NCI-H1048 (cell line): ENCODE results near the gene PPP1R13B.

Experiments
- DNase-seq: peaks from one replicate; lab custom pipeline; 2025; lab: John Stamatoyannopoulos, UW

PPP1R13B gene

GRCh38 chr14:103731916-103732867, 115.2 kb downstream of the PPP1R13B start:
- no peak for DNase-seq

- DNase-seq, result no peak
Observed at GRCh38 chr14:103731481-103731880, 115.9 kb downstream of the PPP1R13B start.

DNA sequence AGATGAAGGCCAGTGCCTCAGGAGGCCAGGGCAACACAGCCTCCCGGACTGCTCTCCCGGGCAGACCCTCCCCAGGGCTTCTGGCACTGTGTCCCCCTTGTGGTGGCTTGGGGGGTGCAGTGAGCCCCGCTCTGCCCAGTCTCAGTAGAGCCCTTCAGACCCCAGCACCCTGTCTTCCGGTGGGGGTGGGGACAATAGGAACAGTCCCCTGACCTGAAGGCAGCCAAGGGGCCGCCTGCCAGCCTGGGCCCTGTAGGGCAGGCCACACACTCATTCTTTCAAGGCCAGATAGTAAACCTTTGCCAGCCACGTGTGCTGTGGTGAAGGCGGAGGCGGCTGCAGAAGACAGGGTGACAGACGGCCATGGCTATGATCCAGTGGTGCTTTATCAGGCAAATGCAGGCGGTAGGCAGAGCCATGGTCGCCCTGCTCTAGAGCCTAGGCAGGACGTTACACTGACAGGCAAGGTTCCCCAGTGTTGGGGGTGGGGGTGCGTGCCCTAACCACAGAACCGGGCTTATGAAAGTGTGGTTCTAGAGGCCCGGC, 116.8 kb downstream of the PPP1R13B start:
- DNase-seq, result no peak

DNA sequence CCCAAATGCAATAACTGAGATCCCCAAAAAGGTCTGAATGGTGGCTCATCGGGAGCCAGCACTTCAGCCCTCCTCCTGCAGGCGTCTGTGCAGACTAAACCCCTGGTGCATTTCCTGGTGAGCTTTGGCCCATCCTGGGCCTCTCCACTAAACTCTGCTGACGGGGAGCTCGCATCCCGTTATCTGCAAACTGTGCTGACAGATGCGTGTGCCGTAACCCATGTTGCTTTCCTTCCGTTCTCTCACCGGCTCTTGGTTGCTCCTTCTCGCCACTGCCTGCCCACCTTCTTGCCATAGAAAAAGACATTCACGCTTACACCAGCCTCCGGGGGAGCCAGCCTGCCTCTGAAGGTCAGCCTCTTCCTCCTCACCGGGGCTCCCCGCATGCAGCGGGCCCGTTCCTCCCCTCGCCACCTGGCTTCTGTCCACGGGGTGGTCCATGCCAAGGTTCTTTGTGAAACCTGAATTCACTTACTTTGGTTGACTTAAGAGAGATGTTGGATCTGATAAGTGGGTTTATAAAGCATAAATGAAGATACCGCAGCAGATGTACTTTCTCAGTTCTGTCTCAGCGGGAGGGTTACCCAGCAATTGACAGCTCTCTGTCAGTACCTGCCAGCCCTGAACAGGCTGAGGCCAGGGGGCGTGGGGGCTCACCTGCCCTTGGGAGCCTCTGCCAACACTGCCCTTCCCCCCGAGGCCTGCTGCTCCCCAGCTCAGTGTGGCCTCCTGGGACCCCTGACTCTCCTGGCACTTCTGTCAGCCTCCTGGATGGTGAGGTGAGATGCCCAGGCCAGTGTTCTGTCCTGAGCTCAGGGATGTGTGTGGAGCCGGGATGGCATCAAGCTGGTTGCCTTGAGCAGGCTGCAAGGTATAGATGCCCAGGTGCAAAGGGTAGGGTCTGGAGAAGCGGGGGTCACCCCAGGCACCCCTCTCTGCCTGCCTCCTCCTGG, 117.6 kb downstream of the PPP1R13B start:
- no peak for DNase-seq

- DNase-seq, result no peak
Observed at GRCh38 chr14:103728721-103729120, 118.7 kb downstream of the PPP1R13B start.

- DNase-seq, result no peak
Observed at GRCh38 chr14:103728141-103728540, 119.2 kb downstream of the PPP1R13B start.

GRCh38 chr14:103727313-103727980, 119.9 kb downstream of the PPP1R13B start:
- DNase-seq, result no peak

DNA sequence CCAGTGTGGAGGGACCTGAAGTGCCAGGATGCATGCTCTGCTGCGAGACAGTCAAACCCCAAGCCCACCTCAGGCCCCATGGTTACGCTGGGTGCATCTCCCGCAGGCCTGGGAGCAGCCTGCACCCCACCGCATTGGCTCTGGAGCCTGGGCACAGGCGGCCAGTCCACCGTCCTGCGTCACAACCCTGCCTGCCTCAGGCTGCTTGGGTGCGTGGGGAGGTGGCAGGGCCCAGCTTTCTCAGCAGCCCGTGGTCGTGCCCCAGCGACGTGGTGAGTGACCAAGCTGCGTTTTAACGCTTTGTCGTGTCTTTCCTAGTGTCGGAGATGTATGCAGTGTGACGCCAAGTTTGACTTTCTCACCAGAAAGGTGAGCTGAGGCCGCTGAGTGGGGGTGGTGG, 120.9 kb downstream of the PPP1R13B start:
- no peak for DNase-seq

DNA sequence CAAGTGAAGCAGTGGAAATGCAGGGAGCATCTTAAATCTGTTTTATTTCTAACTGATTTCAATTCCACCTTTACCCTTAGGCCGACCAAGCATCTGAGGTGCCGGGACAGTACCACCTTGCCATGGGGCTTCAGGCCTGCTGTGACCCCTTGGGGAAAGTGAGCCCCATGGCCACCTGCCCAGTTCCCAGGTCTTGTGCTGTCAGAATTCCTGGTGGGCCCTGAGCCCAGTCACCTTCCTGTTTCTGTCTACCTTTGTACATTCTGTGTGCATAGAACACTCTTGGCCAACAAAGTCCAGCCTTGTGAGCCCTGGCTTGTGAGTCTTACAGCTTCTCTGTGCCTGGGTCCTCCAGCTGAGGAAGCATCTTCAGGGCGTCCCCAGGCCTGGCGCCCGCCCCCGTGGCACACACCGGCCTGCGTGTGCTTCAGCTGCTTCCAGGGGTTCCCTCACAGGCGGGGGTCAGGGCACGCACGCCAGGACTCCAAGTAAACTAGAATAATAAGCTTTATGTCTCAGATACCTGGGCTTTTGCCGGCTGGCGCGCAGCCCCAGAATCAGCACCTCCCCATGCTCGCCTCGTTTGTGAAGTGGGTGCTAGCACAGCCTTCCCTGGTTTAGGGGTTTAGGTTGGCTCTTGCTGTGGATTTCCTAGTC, 121.5 kb downstream of the PPP1R13B start:
- DNase-seq, result no peak

- no peak for DNase-seq
Observed at GRCh38 chr14:103725001-103725682, 122.2 kb downstream of the PPP1R13B start.

GRCh38 chr14:103724116-103724515, 123.3 kb downstream of the PPP1R13B start:
- no peak for DNase-seq

DNA sequence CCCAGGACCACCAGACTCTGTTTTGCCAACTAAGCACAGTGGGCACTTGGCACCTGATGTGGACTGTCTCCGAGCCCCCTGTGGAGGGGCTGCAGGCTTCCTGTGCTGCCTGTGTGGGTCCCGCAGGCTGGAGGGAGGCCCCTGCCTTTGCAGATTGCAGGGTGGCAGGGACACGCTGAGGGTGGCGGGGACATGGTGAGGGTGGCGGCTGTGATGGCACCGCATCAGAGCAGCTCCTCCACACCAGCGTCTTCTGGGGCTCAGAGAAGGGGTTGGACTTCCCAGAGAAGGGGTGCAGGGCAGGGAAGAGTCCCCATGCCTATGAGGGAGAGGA, 123.7 kb downstream of the PPP1R13B start:
- DNase-seq, result no peak

- no peak for DNase-seq
Observed at GRCh38 chr14:103721334-103722120, 125.8 kb downstream of the PPP1R13B start.

DNA sequence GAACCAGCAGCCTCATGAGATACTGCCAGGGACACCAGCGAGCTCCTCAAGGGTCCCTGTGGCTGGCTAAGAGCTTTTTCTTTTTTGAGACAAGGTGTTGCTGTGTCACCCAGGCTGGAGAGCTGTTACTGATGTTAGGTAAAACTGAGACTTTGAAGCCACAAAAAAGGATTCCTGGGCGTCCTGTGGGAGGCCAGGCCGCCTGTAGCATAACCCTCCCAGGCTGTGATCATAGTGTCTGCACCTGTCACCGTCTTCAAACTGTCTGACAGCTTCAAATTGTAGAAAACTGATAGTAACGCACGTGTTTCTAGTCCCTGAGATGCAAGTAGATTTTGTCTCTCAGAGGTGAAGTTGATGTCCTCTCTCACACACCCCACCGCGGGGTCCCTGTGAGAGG, 127.6 kb downstream of the PPP1R13B start:
- no peak for DNase-seq

- no peak for DNase-seq
Observed at GRCh38 chr14:103718572-103718971, 128.8 kb downstream of the PPP1R13B start.

DNA sequence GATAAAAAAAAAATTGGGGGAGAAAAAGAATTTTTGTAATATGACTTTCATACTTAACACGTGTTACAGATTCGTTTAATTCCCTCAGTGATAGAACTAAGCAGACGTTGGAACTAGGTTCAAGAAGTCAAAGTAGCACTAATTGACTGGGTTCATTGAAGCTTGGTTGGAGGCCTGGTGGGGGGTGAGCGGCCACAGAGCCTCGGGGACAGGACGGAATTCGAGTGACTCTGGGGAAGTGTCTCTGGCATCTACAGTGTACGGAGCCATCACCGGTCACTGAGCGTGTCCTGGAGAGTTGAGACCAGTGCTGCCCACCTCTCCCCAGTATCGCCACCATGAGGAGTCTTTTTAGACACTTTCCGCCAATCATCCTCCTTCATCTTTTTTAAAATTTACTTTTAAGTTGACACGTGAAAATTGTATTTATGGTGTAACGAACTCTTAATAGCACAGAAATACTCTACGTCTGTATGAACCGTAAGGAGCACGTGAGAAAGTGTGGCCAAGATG, 130.4 kb downstream of the PPP1R13B start:
- DNase-seq, result no peak

GRCh38 chr14:103716091-103716801, 131.1 kb downstream of the PPP1R13B start:
- no peak for DNase-seq

DNA sequence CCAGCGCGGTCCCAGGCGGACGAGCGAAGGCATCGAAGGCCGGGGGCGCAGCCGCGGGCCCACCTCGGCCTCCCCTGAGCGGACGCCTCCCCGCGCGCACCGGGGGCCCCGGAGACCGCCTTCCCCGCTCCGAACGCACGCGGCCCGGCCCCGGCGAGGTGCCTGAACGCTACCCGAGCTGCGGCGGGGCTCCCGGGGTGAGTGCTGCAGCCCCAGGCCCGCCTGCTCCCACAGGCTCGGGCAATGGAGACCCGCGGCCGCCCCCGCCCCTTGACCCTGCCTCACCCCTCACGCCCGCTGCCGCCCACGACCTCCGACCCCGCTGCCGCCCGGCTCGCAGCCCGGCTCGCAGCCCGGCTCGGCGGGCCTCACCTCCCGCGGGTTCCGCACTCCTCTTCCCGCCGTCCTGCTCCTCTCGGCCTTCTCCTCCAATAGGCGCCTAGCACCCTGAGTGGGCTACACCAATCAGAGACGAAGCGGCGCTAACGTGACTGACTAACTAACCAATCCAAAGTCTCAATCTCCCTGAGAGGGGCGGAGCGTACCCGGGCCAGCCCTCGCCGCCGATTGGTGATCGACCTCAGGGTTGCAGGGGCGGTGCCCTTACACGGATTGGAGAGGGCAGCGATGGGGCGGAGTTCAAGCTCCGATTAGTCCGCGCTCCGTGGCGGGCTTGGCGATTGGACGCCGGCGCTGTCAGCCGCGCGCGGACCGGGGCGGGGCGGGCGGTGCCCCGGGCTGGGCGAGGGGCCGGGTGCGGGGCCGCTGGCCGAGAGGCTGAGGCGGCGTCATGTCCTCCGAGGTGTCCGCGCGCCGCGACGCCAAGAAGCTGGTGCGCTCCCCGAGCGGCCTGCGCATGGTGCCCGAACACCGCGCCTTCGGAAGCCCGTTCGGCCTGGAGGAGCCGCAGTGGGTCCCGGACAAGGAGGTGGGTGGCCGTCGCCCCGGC, 132.0 kb downstream of the PPP1R13B start, which contains the start of the genes XRCC3 and ZFYVE21:
XRCC3 (minus strand) TSS at position 400 of the 949 bp plus-strand sequence. CDS start 4,364 bp downstream, outside the sequence.
ZFYVE21 (plus strand) TSS at position 759 of the 949 bp plus-strand sequence; CDS start at position 791, 32 bp downstream.
- peak; percentile 98 for DNase-seq
